Measurements from ENCODE around the gene CYP46A1. TPM values are rescaled to one million over a fixed set of nuclear protein-coding genes. Genes with fewer than 3 reads are reported as not detected.

The CYP46A1 gene
- total and polyA plus RNA-seq, 2 donors (not counting 1 experiment from before 2014, with no cell fraction given) = 0.11 to 0.33 TPM

- Histone ChIP-seq H3K79me2 (ENCODE audit: control insufficient read depth, insufficient read depth, low read length) (no peaks in the 10 kb centered on the region), H3K9ac (ENCODE audit: insufficient read depth, low read length) (no peak overlapping the region), H3K27ac (ENCODE audit: insufficient read depth, low read length) (no peak overlapping the region), H3K4me3 (replicated peaks in 1 of 4; ENCODE audit: control extremely low read depth in 1 of 4, insufficient read depth in 1 of 4, low read depth in 3 of 4, low read length in 4 of 4) (no peak overlapping the region), H3K36me3 (ENCODE audit: control insufficient read depth, insufficient read depth, low read length) (no peaks in the 10 kb centered on the region), H3K27me3 (ENCODE audit: control insufficient read depth, insufficient read depth, low read length) (no peaks in the 10 kb centered on the region), H2AFZ (ENCODE audit: low read length) (no peak overlapping the region), H3K4me2 (ENCODE audit: extremely low read depth, insufficient read depth, low read length) (no peak overlapping the region), H4K20me1 (ENCODE audit: control insufficient read depth, extremely low read depth, insufficient read depth, low read length) (no peaks in the 10 kb centered on the region), H3K9me3 (ENCODE audit: control insufficient read depth, insufficient read depth, low read depth, low read length) (no peaks in the 10 kb centered on the region), H3K4me1 (ENCODE audit: control insufficient read depth, extremely low read depth, insufficient read depth, low read length) (peaks cover 5% of the 10 kb centered on the region)
- TF ChIP-seq CTCF (conservative IDR thresholded peaks at IDR 0.05 in 1 of 2, IDR thresholded peaks at IDR 0.05 in 1 of 2; ENCODE audit: low read depth in 1 of 2, low read length in 2 of 2) (no peak), EZH2 (IDR thresholded peaks at IDR 0.05; ENCODE audit: low read length, missing control alignments) (no peak)
- no peak for DNase-seq (ENCODE audit: low read depth in 2 of 2)
Measured at GRCh38 chr14:99769799-99770198, 85.7 kb downstream of the CYP46A1 start.

GRCh38 chr14:99772371-99773283 is 88.5 kb downstream of the CYP46A1 start:
- peak in 1 of 2 donors; percentile 45 for DNase-seq (ENCODE audit: low read depth in 2 of 2)
- Histone ChIP-seq H4K20me1 (ENCODE audit: control insufficient read depth, extremely low read depth, insufficient read depth, low read length) (no peaks in the 10 kb centered on the region), H3K4me3 (replicated peaks in 1 of 4; ENCODE audit: control extremely low read depth in 1 of 4, insufficient read depth in 1 of 4, low read depth in 3 of 4, low read length in 4 of 4) (no peak overlapping the region), H3K4me2 (ENCODE audit: extremely low read depth, insufficient read depth, low read length) (no peak overlapping the region), H3K79me2 (ENCODE audit: control insufficient read depth, insufficient read depth, low read length) (no peaks in the 10 kb centered on the region), H2AFZ (ENCODE audit: low read length) (no peak overlapping the region), H3K27me3 (ENCODE audit: control insufficient read depth, insufficient read depth, low read length) (no peaks in the 10 kb centered on the region), H3K36me3 (ENCODE audit: control insufficient read depth, insufficient read depth, low read length) (no peaks in the 10 kb centered on the region), H3K9ac (ENCODE audit: insufficient read depth, low read length) (no peak overlapping the region), H3K4me1 (ENCODE audit: control insufficient read depth, extremely low read depth, insufficient read depth, low read length) (no peaks in the 10 kb centered on the region), H3K27ac (ENCODE audit: insufficient read depth, low read length) (no peak overlapping the region), H3K9me3 (ENCODE audit: control insufficient read depth, insufficient read depth, low read depth, low read length) (no peaks in the 10 kb centered on the region)
- TF ChIP-seq EZH2 (IDR thresholded peaks at IDR 0.05; ENCODE audit: low read length, missing control alignments) (no peak), CTCF (conservative IDR thresholded peaks at IDR 0.05 in 1 of 2, IDR thresholded peaks at IDR 0.05 in 1 of 2; ENCODE audit: low read depth in 1 of 2, low read length in 2 of 2) (no peak)

DNA sequence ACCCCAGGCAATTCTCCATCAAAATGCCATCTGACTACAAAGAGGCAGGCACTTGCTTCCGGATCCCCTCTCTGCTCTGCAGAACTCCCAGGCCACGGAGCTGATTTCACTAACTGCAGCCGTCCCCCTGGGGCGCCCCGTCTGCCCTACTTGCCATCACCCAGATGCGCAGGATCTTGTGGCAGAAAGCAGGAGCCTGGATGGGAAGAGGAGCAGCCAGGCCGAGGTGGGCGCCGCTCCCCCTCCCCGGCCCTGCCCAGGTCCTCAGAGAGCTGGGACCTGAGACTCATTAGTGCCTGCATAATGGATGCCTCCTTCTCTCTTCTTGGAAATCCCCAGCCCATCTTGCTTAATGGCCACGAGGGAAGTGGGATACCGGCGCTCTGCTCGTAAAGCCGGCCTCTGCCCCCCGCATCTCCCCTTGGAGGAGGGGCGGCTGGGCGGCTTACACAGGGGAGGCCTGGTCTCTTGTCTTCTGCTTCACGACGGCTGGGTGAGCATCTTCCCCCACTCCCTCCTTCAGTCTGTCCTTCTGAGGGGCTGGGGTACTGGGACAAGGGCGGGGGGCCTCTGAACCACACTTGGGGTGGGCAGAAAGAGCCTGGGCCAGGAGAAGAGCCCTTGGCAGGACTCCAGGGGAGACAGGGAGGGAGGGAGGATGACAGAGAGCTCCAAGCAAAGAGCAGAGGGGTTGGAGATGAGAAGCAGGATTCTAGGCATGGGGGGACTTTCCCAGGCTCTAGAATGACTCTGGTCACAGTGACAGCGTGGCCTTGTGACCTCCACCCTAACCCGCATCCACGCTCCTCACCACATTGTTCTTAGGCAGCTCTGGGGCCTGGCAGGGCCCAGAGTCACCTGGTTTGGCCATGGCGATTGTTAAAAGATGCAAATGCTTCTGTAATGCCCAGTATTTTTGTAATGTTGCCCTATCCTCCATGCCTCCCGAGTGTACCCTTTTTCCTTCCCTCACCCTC is 89.7 kb downstream of the CYP46A1 start:
- Histone ChIP-seq H3K36me3 (ENCODE audit: control insufficient read depth, insufficient read depth, low read length) (no peaks in the 10 kb centered on the region), H3K9ac (ENCODE audit: insufficient read depth, low read length) (no peak overlapping the region), H3K9me3 (ENCODE audit: control insufficient read depth, insufficient read depth, low read depth, low read length) (no peaks in the 10 kb centered on the region), H3K4me2 (ENCODE audit: extremely low read depth, insufficient read depth, low read length) (no peak overlapping the region), H3K79me2 (ENCODE audit: control insufficient read depth, insufficient read depth, low read length) (no peaks in the 10 kb centered on the region), H4K20me1 (ENCODE audit: control insufficient read depth, extremely low read depth, insufficient read depth, low read length) (no peaks in the 10 kb centered on the region), H2AFZ (ENCODE audit: low read length) (no peak overlapping the region), H3K4me1 (ENCODE audit: control insufficient read depth, extremely low read depth, insufficient read depth, low read length) (no peaks in the 10 kb centered on the region), H3K27me3 (ENCODE audit: control insufficient read depth, insufficient read depth, low read length) (no peaks in the 10 kb centered on the region), H3K27ac (ENCODE audit: insufficient read depth, low read length) (no peak overlapping the region), H3K4me3 (replicated peaks in 1 of 4; ENCODE audit: control extremely low read depth in 1 of 4, insufficient read depth in 1 of 4, low read depth in 3 of 4, low read length in 4 of 4) (no peak overlapping the region)
- TF ChIP-seq EZH2 (IDR thresholded peaks at IDR 0.05; ENCODE audit: low read length, missing control alignments) = no peak
- TF ChIP-seq CTCF (conservative IDR thresholded peaks at IDR 0.05 in 1 of 2, IDR thresholded peaks at IDR 0.05 in 1 of 2; ENCODE audit: low read depth in 1 of 2, low read length in 2 of 2) = no peak
- no peak for DNase-seq (ENCODE audit: low read depth in 2 of 2)
